K562 (cell line): Measurements from ENCODE around the gene TYRO3. TPM values are rescaled to one million over a fixed set of nuclear protein-coding genes. Genes with fewer than 3 reads are reported as not detected.

Experiments used
- ATAC-seq: fragments of 200-7000 bp; cut with Tn5 transposase; 3 replicates; pipeline ENCODE4 v1.9.1; 2020; ENCODE audit warnings: moderate library complexity
- BruUV-seq: library from RNA; stranded (reverse); fragments of 400-500 nt; replicated peaks from 2 replicates; lab custom pipeline; 2021; lab: Mats Ljungman, UMichigan
- CTCF ChIA-PET: fragments of 300-600 bp; formaldehyde crosslinking; extraction: SDS; loops from one replicate; lab custom pipeline; 2021; ENCODE audit warnings: low intra/inter-chr PET ratio; lab: Yijun Ruan, JAX
- POLR2A ChIA-PET: fragments of 300-600, 350-650 bp; sonication (Branson Sonifier 250); formaldehyde crosslinking; extraction: SDS; loops from one replicate; lab custom pipeline; 2021; ENCODE audit warnings: antibody characterized with exemption, inconsistent platforms; lab: Yijun Ruan, JAX
- DNase-seq, 4 experiments: peaks; one replicate each; pipeline versions ENCODE4 v3.0.0 to v3.0.0-alpha.2; 2011 to 2018; ENCODE audit warnings: low spot score in 3 of 4, mixed read lengths in 3 of 4; ENCODE audit errors: extremely low read depth in 1 of 4
- FAIRE-seq: peaks from 2 replicates; lab custom pipeline; 2011; peaks lifted over from hg19 to GRCh38; lab: Jason Lieb, UNC
- H2AFZ ChIP-seq: 2 replicates; pipeline ENCODE4 v1.6.0; 2011; ENCODE audit warnings: low read depth, low read length, control low read depth, inconsistent platforms
- H3K27ac ChIP-seq: fragments of 200-600 bp; 3 replicates; pipeline ENCODE4 v1.8.0; 2011; ENCODE audit warnings: low read depth, mild to moderate bottlenecking, control low read depth, inconsistent platforms, low read length, moderate library complexity, mixed read lengths; ENCODE audit errors: extremely low read depth
- H3K27me3 ChIP-seq, 2 experiments: fragments of 300-600 bp in 1 of 2; 2 replicates in 1 of 2; 3 replicates in 1 of 2; pipeline versions ENCODE4 v1.6.0 to v1.8.0; 2011; ENCODE audit warnings: inconsistent platforms in 2 of 2, low read length in 2 of 2, mild to moderate bottlenecking in 1 of 2, mixed read lengths in 1 of 2, moderate library complexity in 1 of 2; ENCODE audit not compliant: control insufficient read depth in 2 of 2, insufficient read depth in 2 of 2
- H3K36me3 ChIP-seq: fragments of 300-600 bp; 3 replicates; pipeline ENCODE4 v1.8.0; 2011; ENCODE audit warnings: mild to moderate bottlenecking, low read length, inconsistent platforms; ENCODE audit not compliant: control insufficient read depth, insufficient read depth
- H3K4me1 ChIP-seq, 2 experiments: fragments of 200-600 bp in 1 of 2; replicated peaks in 1 of 2; 2 replicates in 1 of 2; 3 replicates in 1 of 2; pipeline versions ENCODE4 v1.5.1 to v1.8.0; 2011; ENCODE audit warnings: inconsistent platforms in 2 of 2, low read length in 2 of 2, mild to moderate bottlenecking in 1 of 2, mixed read lengths in 1 of 2, moderate library complexity in 1 of 2; ENCODE audit not compliant: control insufficient read depth in 2 of 2, insufficient read depth in 2 of 2
- H3K4me2 ChIP-seq: 2 replicates; pipeline ENCODE4 v1.6.1; 2011; ENCODE audit warnings: low read length, control low read depth, inconsistent platforms, mixed read lengths; ENCODE audit not compliant: insufficient read depth
- H3K4me3 ChIP-seq: fragments of 200-600 bp; sonication (generic), shearing (Covaris generic); 2 replicates; pipeline ENCODE4 v1.5.1; 2016; ENCODE audit warnings: control low read depth, inconsistent platforms
- H3K79me2 ChIP-seq: fragments of 200-600 bp; 3 replicates; pipeline ENCODE4 v1.8.0; 2011; ENCODE audit warnings: low read length, inconsistent platforms; ENCODE audit not compliant: control insufficient read depth, insufficient read depth
- H3K9ac ChIP-seq, 2 experiments: 2 replicates each; pipeline versions ENCODE4 v1.6.0 to v1.6.1; 2011; ENCODE audit warnings: low read depth in 2 of 2, low read length in 2 of 2, control low read depth in 1 of 2, inconsistent platforms in 1 of 2, mild to moderate bottlenecking in 1 of 2, mixed read lengths in 1 of 2; ENCODE audit not compliant: insufficient read depth in 1 of 2
- H3K9me1 ChIP-seq: one replicate; pipeline ENCODE4 v1.6.0; 2011; ENCODE audit warnings: inconsistent platforms, mild to moderate bottlenecking, low read length, moderate library complexity; ENCODE audit not compliant: control insufficient read depth, insufficient read depth
- H3K9me3 ChIP-seq: replicated peaks from 2 replicates; pipeline ENCODE4 v1.5.1; 2011; ENCODE audit warnings: low read depth, low read length, inconsistent platforms; ENCODE audit not compliant: control insufficient read depth, insufficient read depth
- H4K20me1 ChIP-seq: replicated peaks from 2 replicates; pipeline ENCODE4 v1.6.1; 2011; ENCODE audit warnings: low read length, inconsistent platforms, mixed read lengths; ENCODE audit not compliant: control insufficient read depth, insufficient read depth
- ARID2 ChIP-seq: fragments of 450-650 bp; IDR thresholded peaks from 2 replicates; pipeline ENCODE4 v1.6.1; 2017; ENCODE audit warnings: antibody characterized with exemption, mild to moderate bottlenecking
- CBFA2T3 ChIP-seq: fragments of 450-650 bp; IDR thresholded peaks from 2 replicates; pipeline ENCODE4 v1.6.1; 2017
- TSC22D4 ChIP-seq: fragments of 450-650 bp; IDR thresholded peaks from 2 replicates; pipeline ENCODE4 v1.6.1; 2016; ENCODE audit warnings: missing genetic modification characterization, missing biosample characterization, control low read depth
- ZKSCAN1 ChIP-seq: fragments of 150-350 bp; IDR thresholded peaks from 2 replicates; pipeline ENCODE4 v1.6.1; 2016; ENCODE audit warnings: low read depth, low read length
- WGBS: fragments of 100-300 bp; shearing (Covaris generic); methylation state at CpG from one replicate; pipeline ENCODE4 v1.1.6; 2016; ENCODE audit warnings: low coverage, mixed read lengths; ENCODE audit not compliant: insufficient coverage; ENCODE audit errors: missing lambda C conversion rate; 5-methylcytosine and 5-hydroxymethylcytosine counted together
- in situ Hi-C: fragments of 300-500 bp; cut with MboI; formaldehyde crosslinking; loops from 4 replicates; pipeline ENCODE4 v1.15.0; 2018; ENCODE audit warnings: inconsistent platforms, mixed read lengths
- intact Hi-C: fragments of 100-400 bp; cut with micrococcal nuclease; formaldehyde crosslinking; loops from 2 replicates; pipeline ENCODE4 v1.14.2; 2022
- polyA plus RNA-seq, 8 experiments: library from polyadenylated mRNA; depleted of rRNA in 4 of 8; stranded (reverse) in 5 of 8; unstranded in 3 of 8; fragments of >200 nt; fragmentation: Nextera tagmentation in 2 of 8; fragmentation: Illumina TruSeq in 1 of 8; extraction: Ambion mirVana in 2 of 8; extraction: Trizol in 1 of 8; gene quantifications; 2 replicates each; pipeline versions ENCODE4 v1.2.1 to v1.2.3, GENCODE V29; 2011 to 2014; ENCODE audit warnings: inconsistent platforms in 1 of 8, missing spikeins in 1 of 8
- total RNA-seq, 7 experiments: library from RNA; depleted of rRNA in 6 of 7; stranded (reverse); fragments of >200 nt in 6 of 7; fragmentation: Illumina TruSeq in 2 of 7; extraction: Trizol in 2 of 7; gene quantifications; 2 replicates each; pipeline versions ENCODE4 v1.2.1 to v1.2.3, GENCODE V29; 2011 to 2021; ENCODE audit warnings: low replicate concordance in 1 of 7

The TYRO3 gene
- total and polyA plus RNA-seq, 9 of the 15 experiments (the other 6 are each of a cell fraction or from before 2014, with no cell fraction given): 2.6 to 39.6 (median 18.6) TPM

GRCh38 chr15:41554343-41554742, 4.7 kb upstream of the TYRO3 start:
- no TSS peak for BruUV-seq

GRCh38 chr15:41554915-41555314, 4.1 kb upstream of the TYRO3 start:
- BruUV-seq: no TSS peak
- 0 out of 2 replicates have a peak, but pooled peaks have one; percentile 51 for TF ChIP-seq TSC22D4 (tag)
- TF ChIP-seq ARID2: no peak
- peaks cover 7% of the 10 kb centered on the region for H3K79me2 ChIP-seq
- H3K36me3 ChIP-seq: no peaks in the 10 kb centered on the region
- no peak overlapping the region for H2AFZ ChIP-seq
- H3K9ac ChIP-seq: no peak overlapping the region
- no peak overlapping the region for H3K4me2 ChIP-seq
- ChIA-PET CTCF (no interaction called here), POLR2A (interaction anchor here (0.6 to 1.4 kb wide), 3 partner anchors 8 to 15 kb away, joined by 3 to 4 read pairs (median 4); partner anchors contain the start of gene RPAP1)
- H3K4me3 ChIP-seq: no peak overlapping the region
- intact Hi-C loops (loop anchor here (5.0 kb wide), 1 partner anchor 217 kb away; the partner anchor contains the start of gene MAPKBP1), in situ Hi-C loops (no loop called here)
- FAIRE-seq (no peak), ATAC-seq (no peak), DNase-seq (no peak)
- H3K27ac ChIP-seq: no peak overlapping the region
- no peaks in the 10 kb centered on the region for H3K27me3 ChIP-seq
- peaks cover 14 to 26% of the 10 kb centered on the region in 2 experiments for H3K4me1 ChIP-seq
- no peaks in the 10 kb centered on the region for H3K9me3 ChIP-seq
- WGBS: 74% methylated on average over 3 of the region's 3 CpGs
- no peaks in the 10 kb centered on the region for H4K20me1 ChIP-seq
- no peaks in the 10 kb centered on the region for H3K9me1 ChIP-seq

More at GRCh38 chr15:41554343-41554742, 4.7 kb upstream of the TYRO3 start:
- no peak overlapping the region for H3K4me2 ChIP-seq
- H3K27me3 ChIP-seq: no peaks in the 10 kb centered on the region
- ATAC-seq: no peak
- POLR2A ChIA-PET: interaction anchor here (0.6 to 0.9 kb wide), 3 partner anchors 9 to 16 kb away, joined by 3 to 4 read pairs (median 4); partner anchors contain the start of gene RPAP1
- in situ Hi-C loops (no loop called here), intact Hi-C loops (no loop called here)
- FAIRE-seq: no peak
- CTCF ChIA-PET: no interaction called here
- peaks cover 12 to 20% of the 10 kb centered on the region in 2 experiments for H3K4me1 ChIP-seq
- no peak overlapping the region; the same call in 2 of the 3 replicates for H3K27ac ChIP-seq
- 22% methylated on average over 5 of the region's 5 CpGs for WGBS
- TF ChIP-seq ZKSCAN1 (no peak), CBFA2T3 (peak; percentile 55)
- no peaks in the 10 kb centered on the region for H3K9me1 ChIP-seq
- H4K20me1 ChIP-seq: no peaks in the 10 kb centered on the region
- H3K9me3 ChIP-seq: no peaks in the 10 kb centered on the region
- H3K9ac ChIP-seq: no peak overlapping the region
- peak in 1 of 4 experiments; percentile 37 for DNase-seq
- no peak overlapping the region for H3K4me3 ChIP-seq
- 0 out of 2 replicates have a peak overlapping the region, but pooled peaks have one; percentile 23 for H2AFZ ChIP-seq
- no peaks in the 10 kb centered on the region for H3K36me3 ChIP-seq
- peaks cover 2% of the 10 kb centered on the region; the same call in 2 of the 3 replicates for H3K79me2 ChIP-seq
